NB4 (cell line): ENCODE results near the gene CCDC120.

Experiments
- MAX ChIP-seq: IDR thresholded peaks from 2 replicates; pipeline ENCODE4 v1.6.1; 2011; ENCODE audit warnings: low read depth, low read length
- POLR2A ChIP-seq: IDR thresholded peaks from 2 replicates; pipeline ENCODE4 v1.6.1; 2011; ENCODE audit warnings: mild to moderate bottlenecking; ENCODE audit not compliant: insufficient read length; ENCODE audit errors: extremely low read depth
- TF ChIP-seq, protein P1 (sequence below): IDR thresholded peaks from one replicate; pipeline ENCODE4 v1.5.1; 2012; ENCODE audit warnings: low read depth, low read length

GRCh38 chrX:49071877-49072711 lies 13.3 kb downstream of the CCDC120 start:
- TF ChIP-seq, protein P1, sequence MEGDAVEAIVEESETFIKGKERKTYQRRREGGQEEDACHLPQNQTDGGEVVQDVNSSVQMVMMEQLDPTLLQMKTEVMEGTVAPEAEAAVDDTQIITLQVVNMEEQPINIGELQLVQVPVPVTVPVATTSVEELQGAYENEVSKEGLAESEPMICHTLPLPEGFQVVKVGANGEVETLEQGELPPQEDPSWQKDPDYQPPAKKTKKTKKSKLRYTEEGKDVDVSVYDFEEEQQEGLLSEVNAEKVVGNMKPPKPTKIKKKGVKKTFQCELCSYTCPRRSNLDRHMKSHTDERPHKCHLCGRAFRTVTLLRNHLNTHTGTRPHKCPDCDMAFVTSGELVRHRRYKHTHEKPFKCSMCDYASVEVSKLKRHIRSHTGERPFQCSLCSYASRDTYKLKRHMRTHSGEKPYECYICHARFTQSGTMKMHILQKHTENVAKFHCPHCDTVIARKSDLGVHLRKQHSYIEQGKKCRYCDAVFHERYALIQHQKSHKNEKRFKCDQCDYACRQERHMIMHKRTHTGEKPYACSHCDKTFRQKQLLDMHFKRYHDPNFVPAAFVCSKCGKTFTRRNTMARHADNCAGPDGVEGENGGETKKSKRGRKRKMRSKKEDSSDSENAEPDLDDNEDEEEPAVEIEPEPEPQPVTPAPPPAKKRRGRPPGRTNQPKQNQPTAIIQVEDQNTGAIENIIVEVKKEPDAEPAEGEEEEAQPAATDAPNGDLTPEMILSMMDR = no peak
- TF ChIP-seq POLR2A = no peak
- no peak for TF ChIP-seq MAX
